Activated CD4-positive, alpha-beta T cell treated with anti-CD3 and anti-CD28 coated beads for 48 hours (primary cell): ENCODE data around the gene DCAF11.
A peak's percentile ranks its signal among the peaks of the same experiment; 100 is the strongest.

Experiments used
- DNase-seq: peaks from one replicate; pipeline ENCODE4 v3.0.0-alpha.2; 2020

The DCAF11 gene

GRCh38 chr14:24122898-24123297, 8.3 kb downstream of the DCAF11 start:
- no peak for DNase-seq

DNA sequence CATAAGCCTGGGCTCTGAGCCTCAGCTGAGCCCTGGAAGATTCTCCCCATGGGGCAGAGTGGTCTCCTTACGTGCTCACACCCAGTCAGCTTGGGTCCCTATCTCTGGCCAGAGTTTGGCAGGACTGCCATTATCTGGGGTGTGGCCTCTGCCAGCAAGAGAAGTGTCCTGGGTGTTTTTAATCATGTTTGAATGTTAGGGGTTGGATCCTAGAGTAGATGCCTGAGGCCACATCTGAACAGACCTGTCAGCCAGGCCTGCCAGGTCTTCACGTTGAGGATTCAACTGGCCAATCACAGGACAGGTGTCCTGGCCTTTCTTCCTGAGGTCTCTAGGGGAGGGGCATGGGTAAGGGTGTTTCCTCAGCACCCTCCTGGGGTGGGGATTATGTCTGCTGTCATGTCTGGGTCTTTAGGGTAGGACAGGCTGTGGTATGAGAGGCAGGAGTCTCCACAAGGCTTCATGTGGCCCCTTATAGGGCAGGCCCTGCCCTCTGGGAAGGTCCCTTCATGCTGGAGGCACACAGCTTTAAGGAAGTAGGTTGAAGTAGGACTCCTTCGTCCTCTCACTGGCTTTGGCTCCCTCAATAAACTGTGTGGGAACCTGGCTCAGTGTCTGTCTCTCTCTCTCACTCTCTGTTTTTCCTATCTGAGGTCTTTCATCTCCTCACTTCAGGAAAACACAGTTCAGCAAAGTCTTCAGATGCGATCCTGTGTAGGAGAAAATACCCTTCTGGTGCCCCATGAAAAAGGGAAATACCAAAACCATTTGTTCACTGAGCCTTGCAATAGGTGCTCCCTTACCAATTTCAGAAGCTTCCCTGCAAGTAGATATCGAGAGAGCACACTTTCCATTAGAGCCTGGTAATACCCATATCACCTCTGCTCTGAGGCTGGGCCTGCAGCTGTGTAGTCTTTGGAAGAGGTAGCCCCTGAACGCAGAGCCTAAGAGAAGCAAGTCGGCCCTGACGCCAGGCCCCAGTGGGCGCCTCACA, 9.1 kb downstream of the DCAF11 start:
- DNase-seq, result no peak

GRCh38 chr14:24126939-24127338, 12.4 kb downstream of the DCAF11 start:
- DNase-seq, result no peak

DNA sequence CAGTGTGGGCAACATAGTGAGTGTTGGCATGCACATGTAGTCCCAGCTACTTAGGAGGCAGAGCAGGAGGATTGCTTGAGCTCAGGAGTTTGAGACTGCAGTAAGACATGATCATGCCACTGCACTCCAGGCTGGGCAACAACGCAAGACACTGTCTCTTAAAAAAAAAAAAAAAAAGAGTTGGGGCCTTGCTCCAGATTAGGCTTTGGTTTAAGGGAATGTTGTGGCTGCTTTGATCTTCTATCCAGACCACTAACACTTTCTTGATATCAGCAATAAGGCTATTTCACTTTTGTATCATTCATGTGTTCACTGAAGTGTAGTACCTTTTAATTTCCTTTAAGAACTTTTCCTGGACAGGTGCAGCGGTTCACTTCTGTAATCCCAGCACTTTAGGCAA, 13.1 kb downstream of the DCAF11 start:
- DNase-seq, result no peak

DNA sequence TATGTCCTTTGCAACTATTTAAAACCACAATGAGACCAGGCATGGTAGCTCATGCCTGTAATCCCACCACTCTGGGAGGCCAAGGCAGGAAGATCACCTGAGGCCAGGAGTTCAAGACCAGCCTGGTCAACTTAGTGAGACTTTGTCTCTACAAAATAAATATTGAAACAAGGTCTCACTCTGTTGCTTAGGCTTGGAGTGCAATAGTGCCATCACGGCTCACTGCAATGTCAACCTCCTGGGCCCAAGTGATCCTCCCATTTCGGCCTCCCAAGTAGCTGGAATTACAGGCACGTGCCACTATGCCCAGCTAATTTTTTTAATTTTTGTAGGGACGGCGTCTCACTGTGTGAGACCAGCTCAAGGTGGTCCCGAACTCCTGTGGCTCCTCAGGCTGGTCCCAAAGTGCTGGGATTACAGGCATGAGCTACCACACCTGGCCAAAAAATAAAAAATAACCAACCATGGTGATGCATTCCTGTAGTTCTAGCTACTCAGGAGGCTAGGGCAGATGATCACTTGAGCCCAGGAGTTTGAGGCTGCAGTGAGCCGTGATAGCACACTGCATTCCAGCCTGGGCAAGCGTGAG, 14.9 kb downstream of the DCAF11 start:
- no peak for DNase-seq

- DNase-seq, result no peak
Observed at GRCh38 chr14:24130380-24130716, 15.8 kb downstream of the DCAF11 start, which contains the start of gene FITM1. TSS of gene FITM1 (plus strand) at chr14:24130659. CDS start at chr14:24131564, 905 bp downstream.

GRCh38 chr14:24130717-24131548, 16.4 kb downstream of the DCAF11 start:
- DNase-seq, result no peak

DNA sequence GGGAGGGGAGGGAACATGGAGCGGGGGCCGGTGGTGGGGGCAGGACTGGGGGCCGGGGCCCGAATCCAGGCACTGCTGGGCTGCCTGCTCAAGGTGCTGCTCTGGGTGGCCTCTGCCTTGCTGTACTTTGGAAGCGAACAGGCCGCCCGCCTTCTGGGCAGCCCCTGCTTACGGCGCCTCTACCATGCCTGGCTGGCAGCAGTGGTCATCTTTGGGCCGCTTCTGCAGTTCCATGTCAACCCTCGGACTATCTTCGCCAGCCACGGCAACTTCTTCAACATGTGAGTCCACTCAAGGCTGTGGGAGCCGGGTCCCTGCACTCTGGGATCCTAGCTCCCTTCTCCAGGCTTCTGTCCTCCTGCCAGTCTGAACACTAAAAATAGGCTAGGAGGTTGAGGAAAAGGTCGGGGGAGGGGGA, 17.0 kb downstream of the DCAF11 start:
- no peak for DNase-seq

DNA sequence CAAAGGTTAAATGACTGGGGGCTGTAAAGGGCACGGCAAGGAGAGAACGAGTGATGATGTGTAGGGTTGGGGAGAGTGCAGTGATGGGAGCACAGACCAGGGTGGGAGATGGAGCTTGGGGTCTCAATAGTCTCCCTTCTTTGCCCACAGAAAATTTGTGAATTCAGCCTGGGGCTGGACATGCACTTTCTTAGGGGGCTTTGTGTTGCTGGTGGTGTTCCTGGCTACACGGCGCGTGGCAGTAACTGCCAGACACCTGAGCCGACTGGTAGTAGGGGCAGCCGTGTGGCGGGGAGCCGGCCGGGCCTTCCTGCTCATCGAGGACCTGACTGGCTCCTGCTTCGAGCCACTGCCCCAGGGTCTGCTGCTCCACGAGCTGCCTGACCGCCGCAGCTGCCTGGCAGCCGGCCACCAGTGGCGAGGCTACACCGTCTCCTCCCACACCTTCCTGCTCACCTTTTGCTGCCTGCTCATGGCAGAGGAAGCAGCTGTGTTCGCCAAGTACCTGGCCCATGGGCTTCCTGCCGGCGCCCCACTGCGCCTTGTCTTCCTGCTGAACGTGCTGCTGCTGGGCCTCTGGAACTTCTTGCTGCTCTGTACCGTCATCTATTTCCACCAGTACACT, 17.6 kb downstream of the DCAF11 start:
- peak; percentile 34 for DNase-seq

DNA sequence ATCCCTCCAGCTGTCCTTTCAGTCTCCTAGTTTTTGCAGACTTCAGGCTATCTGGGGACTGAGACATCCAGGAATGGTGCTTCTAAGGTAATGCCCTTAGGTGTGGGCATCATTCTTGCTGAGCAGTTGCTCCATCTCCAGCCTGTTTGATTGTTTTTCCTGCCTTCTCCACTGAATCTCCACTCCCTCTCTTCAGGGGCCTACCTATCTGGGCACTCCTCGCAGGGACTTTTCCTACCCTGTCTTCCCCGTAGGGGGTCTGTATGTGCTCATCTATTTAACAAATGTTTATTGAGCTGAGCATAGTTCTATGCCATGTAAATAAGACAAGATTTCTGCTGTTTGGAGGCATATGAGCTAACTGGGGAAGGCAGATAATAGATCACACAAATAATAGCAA, 18.4 kb downstream of the DCAF11 start:
- DNase-seq, result no peak

DNA sequence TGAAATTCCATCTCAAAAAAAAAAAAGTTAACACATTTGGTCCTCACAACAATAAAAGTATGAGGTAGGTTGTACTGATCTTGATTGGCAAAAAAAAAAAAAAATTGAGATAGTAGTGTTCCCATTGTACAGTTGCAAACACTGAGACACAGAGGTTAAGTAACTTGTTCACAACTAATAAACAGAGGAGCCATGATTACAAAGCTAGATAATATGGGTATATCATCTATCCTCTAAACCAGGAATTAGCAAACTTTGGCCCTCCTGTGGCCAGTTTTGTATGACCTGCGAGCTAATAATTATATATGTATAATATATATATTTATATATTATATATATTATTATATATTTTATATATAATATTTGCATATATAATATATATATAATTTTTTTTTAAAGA, 19.2 kb downstream of the DCAF11 start:
- DNase-seq, result no peak

DNA sequence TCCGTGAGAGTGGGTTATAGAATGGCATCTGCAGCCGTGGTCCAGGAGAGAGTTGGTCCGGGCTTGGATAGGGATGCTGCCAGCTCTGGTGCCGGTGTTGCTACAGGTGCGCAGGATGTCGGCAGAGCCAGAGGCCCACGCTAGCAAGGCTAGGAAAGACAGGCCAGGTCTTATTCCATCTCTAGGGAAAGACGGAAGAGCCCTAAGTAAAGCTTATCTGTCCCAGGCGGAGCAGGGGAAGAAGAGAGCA, 20.9 kb downstream of the DCAF11 start:
- peak; percentile 24 for DNase-seq

- DNase-seq, result peak; percentile 95
Observed at GRCh38 chr14:24135834-24136683, 21.5 kb downstream of the DCAF11 start, which contains the start of gene PSME1. TSS of gene PSME1 (plus strand) at chr14:24136194. CDS start at chr14:24136263, 69 bp downstream.

DNA sequence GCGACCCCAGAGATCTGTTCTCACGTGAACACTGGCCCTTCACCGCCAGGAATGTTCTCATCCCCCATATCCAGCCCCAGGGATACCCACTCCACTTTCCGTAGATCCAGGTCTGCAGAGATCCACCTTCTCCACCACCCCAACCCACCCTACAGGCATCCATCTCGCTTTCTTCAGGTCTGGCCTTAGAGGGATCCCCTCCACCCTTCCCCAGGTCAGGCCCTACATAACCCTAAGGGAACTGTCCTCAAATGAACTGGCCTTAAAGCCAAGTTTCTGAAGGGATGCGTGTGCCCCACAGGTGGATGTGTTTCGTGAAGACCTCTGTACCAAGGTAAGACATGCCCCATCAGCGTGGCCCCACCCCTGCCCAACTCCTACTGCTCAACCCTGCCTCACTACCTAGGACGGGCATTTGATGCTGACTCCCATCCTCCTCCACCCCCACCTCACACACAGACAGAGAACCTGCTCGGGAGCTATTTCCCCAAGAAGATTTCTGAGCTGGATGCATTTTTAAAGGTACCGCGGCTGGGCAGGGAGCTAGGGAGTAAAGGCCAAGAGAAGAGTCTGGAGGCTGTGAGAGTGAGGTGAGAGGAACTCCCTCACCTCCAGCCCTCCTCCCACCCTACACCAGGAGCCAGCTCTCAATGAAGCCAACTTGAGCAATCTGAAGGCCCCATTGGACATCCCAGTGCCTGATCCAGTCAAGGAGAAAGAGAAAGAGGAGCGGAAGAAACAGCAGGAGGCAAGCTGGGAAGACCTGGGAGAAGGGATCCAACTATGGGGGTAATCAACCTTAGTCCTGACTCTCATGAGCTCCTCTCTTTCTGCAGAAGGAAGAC, 22.3 kb downstream of the DCAF11 start:
- DNase-seq, result peak; percentile 39

DNA sequence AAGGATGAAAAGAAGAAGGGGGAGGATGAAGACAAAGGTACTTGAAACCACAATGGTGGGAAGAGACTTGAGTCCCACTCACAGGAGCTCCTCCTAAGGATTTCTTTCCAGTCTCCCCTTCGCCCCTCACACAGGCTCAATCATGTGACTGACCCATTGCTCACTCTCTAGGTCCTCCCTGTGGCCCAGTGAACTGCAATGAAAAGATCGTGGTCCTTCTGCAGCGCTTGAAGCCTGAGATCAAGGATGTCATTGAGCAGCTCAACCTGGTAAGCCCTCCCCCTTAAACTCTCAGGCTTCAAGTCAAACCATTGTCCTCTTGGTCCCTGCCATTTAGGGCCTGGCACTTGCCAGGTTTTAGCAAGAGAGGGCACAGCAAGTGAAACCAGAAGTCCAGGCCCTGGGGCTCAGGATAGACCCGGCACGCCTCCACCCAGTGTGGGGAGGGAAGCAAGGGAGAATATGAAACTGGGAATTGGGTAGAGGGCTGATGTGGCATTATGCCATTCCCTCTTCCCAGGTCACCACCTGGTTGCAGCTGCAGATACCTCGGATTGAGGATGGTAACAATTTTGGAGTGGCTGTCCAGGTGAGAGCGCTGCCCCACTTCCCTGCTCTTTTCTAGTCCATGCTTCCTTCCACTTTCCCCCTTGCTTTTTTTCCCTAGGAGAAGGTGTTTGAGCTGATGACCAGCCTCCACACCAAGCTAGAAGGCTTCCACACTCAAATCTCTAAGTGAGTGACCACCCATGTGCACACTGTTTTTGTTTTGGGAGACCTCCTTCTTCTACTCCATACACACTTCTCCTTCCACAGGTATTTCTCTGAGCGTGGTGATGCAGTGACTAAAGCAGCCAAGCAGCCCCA, 23.2 kb downstream of the DCAF11 start:
- no peak for DNase-seq

DNA sequence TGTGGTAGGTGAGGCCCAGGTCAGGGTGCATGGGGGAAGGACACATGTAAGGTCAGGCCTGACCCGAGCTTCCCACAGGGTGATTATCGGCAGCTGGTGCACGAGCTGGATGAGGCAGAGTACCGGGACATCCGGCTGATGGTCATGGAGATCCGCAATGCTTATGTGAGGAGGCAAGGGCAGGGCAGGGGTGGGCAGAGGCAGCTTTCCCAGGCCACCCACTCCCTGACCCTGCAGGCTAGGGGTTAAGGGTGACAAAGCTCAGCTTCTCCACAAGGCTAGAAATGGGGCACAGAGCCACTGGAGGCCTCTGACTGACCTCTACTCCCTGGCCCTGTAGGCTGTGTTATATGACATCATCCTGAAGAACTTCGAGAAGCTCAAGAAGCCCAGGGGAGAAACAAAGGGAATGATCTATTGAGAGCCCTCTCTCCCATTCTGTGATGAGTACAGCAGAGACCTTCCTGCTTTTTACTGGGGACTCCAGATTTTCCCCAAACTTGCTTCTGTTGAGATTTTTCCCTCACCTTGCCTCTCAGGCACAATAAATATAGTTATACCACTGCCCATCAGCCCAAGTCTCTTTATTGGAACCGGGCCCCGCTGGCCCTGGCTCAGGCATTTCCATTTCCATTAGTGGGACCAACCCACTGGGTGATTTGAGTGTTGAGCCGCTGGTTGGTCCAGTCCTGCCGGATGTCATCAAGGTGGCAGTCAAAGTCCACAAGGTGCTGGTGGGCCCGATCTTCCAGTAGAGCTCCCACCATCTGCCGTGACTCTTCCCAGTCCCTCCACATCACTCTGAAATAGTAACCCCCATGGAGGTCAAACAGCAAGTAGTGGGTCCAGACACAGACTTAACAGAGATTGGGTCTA, 24.1 kb downstream of the DCAF11 start:
- DNase-seq, result no peak

GRCh38 chr14:24139272-24139934, 24.8 kb downstream of the DCAF11 start:
- peak; percentile 55 for DNase-seq

GRCh38 chr14:24141097-24141880, 26.7 kb downstream of the DCAF11 start, which contains the start of gene EMC9:
TSS of gene EMC9 (minus strand) at chr14:24141591. CDS start at chr14:24141304, 287 bp downstream.
- DNase-seq, result peak; percentile 100
